Measurements from ENCODE around the gene RRAS.

RRAS gene

GRCh38 chr19:49640113-49640898 lies at the start of gene RRAS:
TSS of gene RRAS (minus strand) at chr19:49640143. CDS start at chr19:49640098, 45 bp downstream.
- TF ChIP-seq CTCF (conservative IDR thresholded peaks at IDR 0.05; ENCODE audit: control insufficient read depth, insufficient read depth, low read depth, low read length), result no peak
- DNase-seq (ENCODE audit: low read depth), result peak; percentile 100
- peak within 1 kb of the TSS; percentile 76 for H3K4me3 ChIP-seq (ENCODE audit: control insufficient read depth, low read depth, low read length)

- TF ChIP-seq CTCF (conservative IDR thresholded peaks at IDR 0.05; ENCODE audit: control insufficient read depth, insufficient read depth, low read depth, low read length), result peak; percentile 52
- H3K4me3 ChIP-seq (ENCODE audit: control insufficient read depth, low read depth, low read length), result peak within 1 kb of the TSS; percentile 60
- DNase-seq (ENCODE audit: low read depth), result no peak
Observed at GRCh38 chr19:49689133-49690078, 49.5 kb upstream of the RRAS start, which contains the start of gene ADM5. TSS of gene ADM5 (plus strand) at chr19:49689594. CDS start at chr19:49689838, 244 bp downstream.

- TF ChIP-seq CTCF (conservative IDR thresholded peaks at IDR 0.05; ENCODE audit: control insufficient read depth, insufficient read depth, low read depth, low read length), result no peak
- DNase-seq (ENCODE audit: low read depth), result no peak
- no peak overlapping the region for H3K4me3 ChIP-seq (ENCODE audit: control insufficient read depth, low read depth, low read length)
Observed at GRCh38 chr19:49688531-49689132, 48.7 kb upstream of the RRAS start.

- no peak overlapping the region for H3K4me3 ChIP-seq (ENCODE audit: control insufficient read depth, low read depth, low read length)
- TF ChIP-seq CTCF (conservative IDR thresholded peaks at IDR 0.05; ENCODE audit: control insufficient read depth, insufficient read depth, low read depth, low read length), result no peak
- DNase-seq (ENCODE audit: low read depth), result no peak
Observed at GRCh38 chr19:49687566-49688316, 47.8 kb upstream of the RRAS start.

- H3K4me3 ChIP-seq (ENCODE audit: control insufficient read depth, low read depth, low read length), result no peak overlapping the region
- DNase-seq (ENCODE audit: low read depth), result no peak
- no peak for TF ChIP-seq CTCF (conservative IDR thresholded peaks at IDR 0.05; ENCODE audit: control insufficient read depth, insufficient read depth, low read depth, low read length)
Observed at GRCh38 chr19:49687150-49687549, 47.2 kb upstream of the RRAS start.

Measured in fibroblast of mammary gland (primary cell).